Daoy (cell line): ENCODE data around the gene HOXB4. TPM values are rescaled to one million over a fixed set of nuclear protein-coding genes. Genes with fewer than 3 reads are reported as not detected.

Experiments
- DNase-seq: peaks from one replicate; pipeline ENCODE4 v3.0.0-alpha.2; 2015; ENCODE audit warnings: low read depth
- total RNA-seq: library from RNA; depleted of rRNA; stranded (reverse); fragments of >200 nt; shearing (Covaris generic); gene quantifications from 2 replicates; pipeline ENCODE4 v1.2.3, GENCODE V29; 2014

Gene HOXB4
- total RNA-seq, 1 experiment from 2014 or later = 2.5 TPM

GRCh38 chr17:48589831-48590606, 11.9 kb upstream of the HOXB4 start, which contains the start of gene HOXB3:
Gene HOXB3, minus strand, starts transcription at chr17:48590241. Its CDS starts 37,767 bp downstream, at chr17:48552474.
- DNase-seq = no peak

DNA sequence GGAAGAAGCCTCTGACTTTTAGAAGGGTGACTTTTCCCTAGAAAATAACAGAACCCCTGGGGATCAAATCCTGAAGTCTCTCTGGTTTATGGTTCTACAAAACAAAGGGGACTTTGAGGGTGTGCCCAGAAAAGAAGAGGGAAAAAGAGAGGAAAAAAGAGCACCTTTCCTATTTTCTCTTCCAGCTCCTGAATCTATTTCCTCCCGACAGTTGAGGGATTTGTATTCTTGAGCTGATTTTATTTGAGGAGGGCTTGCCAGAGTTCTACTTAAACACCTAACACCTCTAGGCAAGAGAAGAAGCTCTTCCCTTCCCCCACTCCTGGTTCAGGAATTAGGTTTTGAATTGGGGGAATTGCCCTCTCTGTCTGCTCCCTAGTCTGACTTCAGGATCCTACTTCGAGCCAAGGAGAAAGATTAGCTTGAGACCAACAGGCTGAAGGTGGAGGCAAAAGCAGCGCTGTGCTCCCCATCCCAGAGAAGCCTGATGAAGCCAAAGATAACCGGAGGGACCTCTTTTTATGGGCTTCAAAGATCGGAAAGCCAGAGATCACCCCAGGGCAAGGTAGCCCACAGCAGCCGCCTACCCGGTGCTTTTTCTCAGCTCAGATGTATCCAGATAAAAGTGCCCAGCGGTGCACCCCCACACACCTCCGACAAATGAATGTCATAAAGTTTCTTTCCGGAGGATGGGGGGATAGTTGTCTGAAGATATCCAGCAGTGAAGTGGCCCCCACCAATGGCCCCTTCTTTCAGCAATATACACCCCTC, 11.1 kb upstream of the HOXB4 start:
- DNase-seq = no peak

DNA sequence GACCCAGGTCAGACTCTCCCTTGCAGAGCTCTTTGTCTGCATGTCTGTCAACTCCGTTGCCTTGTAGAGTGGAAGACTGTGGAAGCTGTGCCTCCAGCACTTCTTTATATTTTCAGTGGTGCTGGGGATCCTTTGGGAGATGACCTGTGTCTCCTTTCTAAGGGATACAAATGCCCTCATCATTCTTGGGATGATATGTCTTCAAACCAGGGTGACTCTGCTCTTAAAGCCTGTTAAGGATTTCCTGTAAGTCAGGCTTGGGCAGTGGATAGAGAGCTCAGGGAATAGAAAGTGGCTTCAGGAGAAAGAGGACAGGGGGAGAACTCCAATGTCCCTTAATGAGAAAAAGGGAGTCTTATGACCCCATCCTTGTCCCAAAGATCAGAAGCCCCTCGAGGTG, 10.4 kb upstream of the HOXB4 start:
- no peak for DNase-seq

DNA sequence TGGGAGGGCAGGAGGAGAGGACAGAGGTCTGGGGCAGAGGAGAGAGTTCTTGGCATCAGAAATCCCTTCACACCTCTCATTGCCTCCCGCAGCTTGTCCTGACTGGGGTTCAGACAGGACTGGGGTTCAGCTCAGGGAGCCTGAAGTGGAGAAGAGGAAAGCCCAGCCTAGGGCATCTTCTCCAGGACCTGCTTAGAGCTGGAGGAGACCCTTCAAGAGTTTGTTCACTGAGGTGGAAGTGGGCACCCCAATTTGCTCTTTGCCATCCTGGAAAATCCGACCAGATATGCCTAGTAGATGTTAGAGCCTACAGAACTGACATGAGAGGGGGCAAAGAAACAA, 9.9 kb upstream of the HOXB4 start:
- DNase-seq = no peak

- DNase-seq = no peak
Observed at GRCh38 chr17:48587276-48588073, 9.3 kb upstream of the HOXB4 start.

GRCh38 chr17:48586355-48587258, 8.5 kb upstream of the HOXB4 start:
- DNase-seq = peak; percentile 35

GRCh38 chr17:48584223-48584741, 6.1 kb upstream of the HOXB4 start:
- DNase-seq = no peak

DNA sequence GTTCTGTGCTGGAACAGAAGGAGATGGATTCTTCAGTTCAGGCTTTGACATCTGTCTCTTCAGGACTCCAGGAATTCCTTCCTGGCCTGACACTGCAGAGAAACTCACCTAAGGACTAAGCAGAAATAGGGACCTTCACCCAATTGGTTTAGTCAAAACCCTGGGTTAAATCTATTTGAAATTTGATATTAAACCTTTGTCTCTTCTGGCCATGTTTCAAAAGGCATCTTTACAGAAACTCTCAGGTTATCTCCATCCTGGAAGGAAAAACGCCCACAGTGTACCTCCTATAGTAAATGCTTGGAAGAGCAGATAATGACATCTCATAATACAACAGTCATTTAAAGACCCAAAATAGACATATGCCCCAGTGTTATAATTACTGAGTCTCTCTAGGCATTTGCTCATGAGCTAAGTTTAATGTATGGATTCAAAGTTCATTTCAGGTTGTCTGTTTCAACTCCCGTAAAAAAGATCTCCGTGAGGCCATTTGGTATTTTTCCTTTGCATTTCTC, 5.6 kb upstream of the HOXB4 start:
- no peak for DNase-seq

DNA sequence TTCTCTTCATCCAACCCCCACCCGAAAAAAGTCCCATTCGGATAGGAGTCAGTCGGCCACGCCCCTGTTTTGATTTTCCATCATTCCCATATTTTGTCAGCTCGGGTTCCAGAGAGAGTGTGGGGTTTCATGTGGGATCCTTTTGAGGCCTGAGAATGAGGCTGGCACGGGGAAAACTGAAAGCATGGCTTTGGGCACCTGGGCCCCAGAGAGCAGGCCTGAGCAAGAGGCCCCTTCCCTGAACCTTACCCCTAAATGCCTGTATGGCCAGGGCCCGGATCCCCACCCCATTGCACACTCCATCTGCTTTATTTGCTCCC, 4.6 kb upstream of the HOXB4 start:
- DNase-seq = no peak

DNA sequence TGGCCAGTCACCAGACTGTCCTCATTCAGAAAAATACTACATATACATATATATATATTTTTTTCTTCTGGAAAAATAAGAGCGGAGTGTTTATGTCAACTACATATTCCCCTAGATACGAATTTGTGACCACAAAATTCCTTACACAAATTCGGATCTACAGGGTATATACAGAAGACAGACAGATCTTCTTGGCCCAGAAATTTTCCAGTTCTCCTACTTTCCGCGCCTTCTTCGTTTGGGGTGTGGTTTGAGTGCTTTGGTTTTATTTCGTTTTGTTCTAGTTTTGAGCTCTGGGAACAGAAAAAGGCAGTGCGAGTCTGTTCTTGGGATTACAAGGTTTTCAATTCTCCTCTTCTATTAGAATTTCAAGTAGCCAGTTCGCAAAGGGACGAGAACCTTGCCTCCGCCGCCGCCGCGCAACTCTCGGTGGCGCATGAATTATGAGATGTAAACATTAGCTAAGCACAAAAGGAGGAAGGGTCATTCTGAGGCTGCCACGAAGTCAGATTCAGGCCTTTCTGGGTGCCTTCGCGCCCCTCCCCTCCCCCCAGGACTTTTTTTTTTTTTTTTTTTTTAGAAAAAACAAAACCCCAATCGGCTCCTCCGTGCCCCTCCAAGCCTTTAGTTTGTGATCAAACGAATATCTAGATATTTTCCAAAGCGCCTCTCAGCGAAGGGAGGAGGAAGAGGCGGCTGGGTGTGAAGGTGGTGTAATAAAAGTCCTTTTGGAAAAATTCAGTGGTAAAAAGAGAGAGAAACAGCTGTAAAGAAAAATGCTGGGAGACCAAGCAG, 1.8 kb upstream of the HOXB4 start:
- no peak for DNase-seq

- DNase-seq = no peak
Observed at GRCh38 chr17:48579471-48579759, 1.3 kb upstream of the HOXB4 start.

DNA sequence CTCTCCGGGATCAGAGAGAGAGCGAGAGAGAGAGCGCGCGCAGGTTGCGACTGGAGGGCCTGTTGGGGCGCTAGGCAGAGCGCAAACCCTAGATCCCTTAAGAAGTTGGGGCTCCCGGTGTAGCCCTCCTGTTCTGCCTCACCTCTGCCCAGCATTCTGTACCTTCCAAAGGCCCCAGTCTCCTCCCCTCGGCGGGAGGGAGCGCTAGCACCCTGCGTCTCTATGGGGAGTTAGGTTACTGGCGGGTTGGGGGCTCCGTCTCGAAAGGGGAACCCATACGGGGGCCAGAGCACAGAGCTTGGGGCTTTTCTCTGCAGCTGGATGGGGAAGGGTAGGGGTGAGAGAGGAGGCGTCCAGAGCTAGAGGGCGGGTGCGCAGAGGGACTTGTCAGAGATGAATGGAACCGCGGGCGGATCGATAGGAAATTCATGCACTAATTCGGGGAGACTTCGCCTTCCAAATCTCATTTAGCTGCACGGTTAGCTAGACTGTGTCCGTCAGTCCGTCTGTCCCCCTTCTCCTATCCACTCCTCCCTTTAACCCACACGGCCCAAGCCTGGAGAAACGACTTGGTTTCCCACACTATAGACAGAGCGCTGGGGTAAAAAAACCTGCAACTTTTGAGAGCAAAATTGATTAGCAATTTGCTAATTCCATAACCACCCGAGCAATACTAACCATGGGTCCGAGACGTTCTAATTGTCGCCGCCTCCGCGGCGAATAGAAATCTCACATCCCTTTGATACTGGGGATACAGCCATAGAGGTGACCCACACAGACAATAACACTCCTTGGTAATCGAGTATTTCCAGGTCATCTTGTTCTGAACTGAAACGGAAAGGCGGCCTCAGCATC, 693 bp upstream of the HOXB4 start:
- no peak for DNase-seq

DNA sequence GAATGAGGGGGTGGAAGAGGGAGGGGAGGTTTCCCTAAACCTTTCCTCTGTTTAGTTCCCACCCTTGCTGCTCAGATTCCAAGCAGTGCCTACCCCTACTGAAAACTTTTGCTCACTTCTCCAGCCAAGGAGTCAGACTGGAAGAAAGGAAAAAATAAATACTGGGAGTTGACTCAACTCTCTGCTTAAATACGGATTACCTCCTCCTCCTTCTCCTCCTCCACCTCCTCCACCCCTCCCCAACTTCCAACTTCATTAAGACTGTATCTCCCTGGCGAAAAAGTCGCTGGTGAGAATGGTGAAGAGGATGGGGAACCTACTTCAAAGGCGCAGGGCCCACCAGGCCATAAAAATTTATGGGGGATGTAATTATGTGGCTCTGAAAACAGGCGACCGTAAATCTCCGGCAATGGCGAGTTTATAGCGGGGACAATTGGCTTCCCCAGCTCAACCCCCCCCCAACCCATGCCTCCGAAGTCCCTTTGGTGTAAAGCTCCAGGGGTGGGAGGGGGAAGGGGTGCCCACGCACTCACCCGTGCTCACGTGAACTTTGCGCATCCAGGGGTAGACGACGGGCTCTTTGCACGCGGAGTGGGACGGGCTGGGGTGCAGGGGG, 712 bp downstream of the HOXB4 start:
- DNase-seq = no peak

GRCh38 chr17:48576479-48577309, 1.5 kb downstream of the HOXB4 start:
- peak; percentile 57 for DNase-seq

DNA sequence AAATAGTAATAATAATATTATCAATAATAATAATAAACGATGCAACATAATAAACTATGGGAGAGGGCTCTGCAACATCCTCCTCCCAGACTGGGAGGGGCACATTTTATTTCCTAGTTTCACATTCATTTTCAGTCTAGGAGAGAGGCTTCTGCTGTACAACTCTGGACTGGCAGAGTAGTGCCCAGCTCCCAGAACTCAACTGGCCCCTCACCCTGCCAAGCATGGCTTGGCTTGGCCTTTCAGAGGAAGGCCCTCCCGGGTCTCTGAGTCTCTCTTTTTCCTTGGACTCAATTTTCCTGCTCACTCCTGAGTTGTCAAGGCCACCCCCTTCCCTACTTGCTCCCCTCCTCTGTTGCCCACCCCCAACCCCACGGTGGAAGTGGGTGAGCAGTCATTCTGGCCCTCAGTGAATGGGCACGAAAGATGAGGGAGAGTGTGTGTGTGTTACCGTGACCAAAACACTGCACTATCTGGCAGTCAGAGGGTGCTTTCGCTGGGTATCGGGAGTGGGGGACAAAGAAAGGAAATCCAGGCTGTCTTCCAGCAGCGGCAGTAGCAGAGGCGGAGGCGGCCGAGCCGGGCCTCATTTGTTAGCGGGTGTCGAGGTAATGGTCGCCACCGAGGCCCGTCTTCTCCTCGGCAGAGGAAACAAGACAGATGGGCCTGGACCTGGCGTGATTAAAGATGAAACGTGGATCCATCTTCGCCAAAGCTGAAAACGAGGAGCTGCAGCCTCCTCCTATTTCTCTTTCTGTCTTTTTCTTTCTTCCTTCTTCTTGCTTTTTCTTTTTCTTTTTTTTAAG, 2.3 kb downstream of the HOXB4 start:
- DNase-seq = no peak

DNA sequence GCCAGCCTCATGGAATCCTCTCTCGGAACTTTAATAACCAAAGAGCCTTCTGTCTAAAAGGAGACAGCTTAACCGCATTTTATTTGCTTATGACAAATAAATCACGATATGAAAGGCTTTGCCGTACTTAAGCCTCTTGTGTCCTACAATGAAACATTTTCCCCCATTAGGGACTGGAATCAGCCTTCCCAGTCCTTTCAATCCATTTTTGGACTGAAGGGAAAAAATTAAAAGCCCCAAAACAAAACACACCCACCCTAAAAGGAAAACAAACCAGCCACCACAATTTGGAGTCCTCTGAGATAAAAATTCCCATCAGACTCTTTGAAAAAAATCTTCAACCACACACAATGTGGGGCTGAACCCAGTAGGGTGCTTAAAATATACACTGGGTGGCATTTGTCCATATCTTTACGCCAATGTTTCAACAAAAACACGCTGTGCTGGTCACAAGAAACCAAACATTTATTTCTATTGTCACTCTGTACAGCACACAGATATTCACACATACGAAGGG, 3.0 kb downstream of the HOXB4 start:
- no peak for DNase-seq

GRCh38 chr17:48574505-48575065, 3.6 kb downstream of the HOXB4 start:
- DNase-seq = no peak
